H1 (cell line): ENCODE results near the gene BIN1. TPM values are rescaled to one million over a fixed set of nuclear protein-coding genes. Genes with fewer than 3 reads are reported as not detected.

Experiments
- CTCF ChIA-PET: fragments of 300-600 bp; sonication (Branson Sonifier 250); formaldehyde crosslinking; loops from one replicate; lab custom pipeline; 2021; ENCODE audit not compliant: partially characterized antibody; lab: Charles Lee
- POLR2A ChIA-PET: fragments of 300-600 bp; sonication (Branson Sonifier 250); formaldehyde crosslinking; loops from one replicate; lab custom pipeline; 2021; ENCODE audit warnings: inconsistent platforms; ENCODE audit not compliant: partially characterized antibody; lab: Charles Lee
- DNase-seq, 2 experiments: peaks; one replicate each; pipeline versions ENCODE4 v3.0.0 to v3.0.0-alpha.2; 2010 to 2022; ENCODE audit warnings: low spot score in 2 of 2, low read depth in 1 of 2, mixed read lengths in 1 of 2
- FAIRE-seq: peaks from 2 replicates; lab custom pipeline; 2011; peaks lifted over from hg19 to GRCh38; lab: Jason Lieb, UNC
- H2AFZ ChIP-seq: 2 replicates; pipeline ENCODE4 v1.8.1; 2012; ENCODE audit warnings: low read length, inconsistent platforms
- H2AK5ac ChIP-seq: 2 replicates; pipeline ENCODE4 v1.6.1; 2013; ENCODE audit warnings: low read depth, low read length
- H2BK120ac ChIP-seq: replicated peaks from 2 replicates; pipeline ENCODE3; 2013; ENCODE audit warnings: low read depth, low read length, inconsistent platforms
- H2BK12ac ChIP-seq: 2 replicates; pipeline ENCODE4 v1.6.1; 2013; ENCODE audit warnings: low read depth, low read length
- H2BK15ac ChIP-seq: 2 replicates; pipeline ENCODE4 v1.6.1; 2013; ENCODE audit warnings: low read length
- H2BK20ac ChIP-seq: 2 replicates; pipeline ENCODE4 v1.6.1; 2013; ENCODE audit warnings: low read length
- H2BK5ac ChIP-seq: 2 replicates; pipeline ENCODE4 v1.6.1; 2013; ENCODE audit warnings: low read depth, low read length
- H3K14ac ChIP-seq: 2 replicates; pipeline ENCODE4 v1.6.1; 2013; ENCODE audit warnings: inconsistent platforms; ENCODE audit not compliant: insufficient read length
- H3K18ac ChIP-seq: 2 replicates; pipeline ENCODE4 v1.6.1; 2013; ENCODE audit warnings: low read length; ENCODE audit errors: extremely low read depth
- H3K23ac ChIP-seq: 2 replicates; pipeline ENCODE4 v1.6.1; 2013; ENCODE audit warnings: inconsistent platforms; ENCODE audit not compliant: insufficient read length
- H3K23me2 ChIP-seq: 2 replicates; pipeline ENCODE4 v1.6.1; 2013; ENCODE audit warnings: low read depth, low read length
- H3K27ac ChIP-seq: 2 replicates; pipeline ENCODE4 v1.6.1; 2011; ENCODE audit warnings: low read depth, low read length, inconsistent platforms
- H3K27me3 ChIP-seq, 4 experiments: replicated peaks in 1 of 4; 1 replicate in 1 of 4; 2 replicates in 3 of 4; pipeline versions ENCODE4 v1.6.1 to v1.8.1; 2011 to 2013; ENCODE audit warnings: low read length in 3 of 4, mild to moderate bottlenecking in 3 of 4, inconsistent platforms in 2 of 4, mixed read lengths in 2 of 4, moderate library complexity in 1 of 4; ENCODE audit not compliant: control insufficient read depth in 3 of 4, insufficient read depth in 3 of 4; ENCODE audit errors: extremely low read depth in 1 of 4
- H3K36me3 ChIP-seq, 4 experiments: 2 replicates each; pipeline versions ENCODE4 v1.6.1 to v1.8.1; 2011 to 2013; ENCODE audit warnings: mild to moderate bottlenecking in 4 of 4, low read length in 3 of 4, moderate library complexity in 2 of 4, control low read depth in 1 of 4, inconsistent platforms in 1 of 4; ENCODE audit not compliant: insufficient read depth in 4 of 4, control insufficient read depth in 2 of 4
- H3K4ac ChIP-seq: replicated peaks from 2 replicates; pipeline ENCODE3; 2013; ENCODE audit warnings: low read length, low read depth, mixed read lengths, inconsistent platforms; ENCODE audit not compliant: insufficient read length
- H3K4me1 ChIP-seq, 4 experiments: replicated peaks in 1 of 4; 1 replicate in 1 of 4; 2 replicates in 3 of 4; pipeline versions ENCODE4 v1.6.1 to v1.8.1; 2011 to 2013; ENCODE audit warnings: low read length in 3 of 4, inconsistent platforms in 2 of 4, mixed read lengths in 1 of 4; ENCODE audit not compliant: insufficient read depth in 4 of 4, control insufficient read depth in 3 of 4
- H3K4me2 ChIP-seq, 2 experiments: 2 replicates each; pipeline versions ENCODE4 v1.6.1 to v1.8.1; 2011 to 2013; ENCODE audit warnings: low read depth in 2 of 2, low read length in 2 of 2, control low read depth in 1 of 2, inconsistent platforms in 1 of 2, mild to moderate bottlenecking in 1 of 2; ENCODE audit not compliant: insufficient read depth in 1 of 2
- H3K4me3 ChIP-seq, 4 experiments: fragments of 200-600, 300-600 bp in 1 of 4; sonication (generic), shearing (Covaris generic), sonication (Bioruptor Twin) in 1 of 4; 2 replicates each; pipeline versions ENCODE4 v1.5.1 to v1.8.1; 2011 to 2016; ENCODE audit warnings: low read length in 4 of 4, low read depth in 3 of 4, control low read depth in 2 of 4, inconsistent platforms in 2 of 4, mild to moderate bottlenecking in 2 of 4, mixed read lengths in 1 of 4, moderate library complexity in 1 of 4; ENCODE audit not compliant: insufficient read depth in 2 of 4; ENCODE audit errors: extremely low read depth in 1 of 4
- H3K56ac ChIP-seq: replicated peaks from 2 replicates; pipeline ENCODE3; 2013; ENCODE audit warnings: low read depth, mild to moderate bottlenecking, mixed read lengths, low read length, inconsistent platforms; ENCODE audit not compliant: insufficient read length
- H3K79me1 ChIP-seq: 2 replicates; pipeline ENCODE4 v1.6.1; 2013; ENCODE audit warnings: low read depth, low read length, control low read depth
- H3K79me2 ChIP-seq, 2 experiments: 2 replicates each; pipeline versions ENCODE4 v1.6.1 to v1.8.1; 2012 to 2013; ENCODE audit warnings: low read length in 2 of 2, mild to moderate bottlenecking in 2 of 2, inconsistent platforms in 1 of 2; ENCODE audit not compliant: insufficient read depth in 2 of 2, control insufficient read depth in 1 of 2
- H3K9ac ChIP-seq, 4 experiments: replicated peaks in 1 of 4; 1 replicate in 1 of 4; 2 replicates in 3 of 4; pipeline versions ENCODE4 v1.6.1 to v1.8.1; 2011 to 2013; ENCODE audit warnings: low read depth in 3 of 4, low read length in 3 of 4, control low read depth in 2 of 4, mild to moderate bottlenecking in 2 of 4, moderate library complexity in 2 of 4, inconsistent platforms in 1 of 4; ENCODE audit errors: extremely low read depth in 1 of 4
- H3K9me3 ChIP-seq, 2 experiments: 2 replicates each; pipeline versions ENCODE4 v1.6.1 to v1.8.1; 2012 to 2013; ENCODE audit warnings: mild to moderate bottlenecking in 2 of 2, moderate library complexity in 2 of 2, control low read depth in 1 of 2, inconsistent platforms in 1 of 2, low read depth in 1 of 2, low read length in 1 of 2, mixed read lengths in 1 of 2; ENCODE audit not compliant: insufficient read depth in 2 of 2
- H4K20me1 ChIP-seq, 2 experiments: replicated peaks in 1 of 2; 2 replicates each; pipeline versions ENCODE3 to v1.8.1; 2011 to 2013; ENCODE audit warnings: inconsistent platforms in 2 of 2, low read length in 2 of 2, mild to moderate bottlenecking in 1 of 2; ENCODE audit not compliant: insufficient read depth in 2 of 2, control insufficient read depth in 1 of 2
- H4K5ac ChIP-seq: 2 replicates; pipeline ENCODE4 v1.6.1; 2013; ENCODE audit warnings: low read length, low read depth, mixed read lengths, inconsistent platforms; ENCODE audit not compliant: insufficient read length
- H4K8ac ChIP-seq: 2 replicates; pipeline ENCODE4 v1.8.0; 2013; ENCODE audit warnings: mild to moderate bottlenecking, moderate library complexity, low read length, inconsistent platforms; ENCODE audit not compliant: insufficient read depth; ENCODE audit errors: extremely low read depth
- H4K91ac ChIP-seq: replicated peaks from 2 replicates; pipeline ENCODE3; 2013; ENCODE audit warnings: low read length, mixed read lengths, inconsistent platforms; ENCODE audit not compliant: insufficient read length
- BCL11A ChIP-seq, 2 experiments: IDR thresholded peaks; one replicate each; pipeline ENCODE4 v1.6.1; 2011; ENCODE audit warnings: low read depth in 2 of 2, low read length in 2 of 2, mild to moderate bottlenecking in 2 of 2
- CHD2 ChIP-seq: IDR thresholded peaks from 2 replicates; pipeline ENCODE4 v1.6.1; 2012; ENCODE audit warnings: low read length, improper control_type of control experiment
- FOSL1 ChIP-seq: IDR thresholded peaks from 2 replicates; pipeline ENCODE4 v1.6.1; 2011; ENCODE audit warnings: mild to moderate bottlenecking, low read depth, low read length, moderate library complexity; ENCODE audit not compliant: insufficient read depth
- HDAC2 ChIP-seq, 2 experiments: fragments of 300-600 bp in 1 of 2; sonication (generic) in 1 of 2; IDR thresholded peaks; 2 replicates each; pipeline ENCODE4 v1.6.1; 2011 to 2012; ENCODE audit warnings: low read depth in 2 of 2, low read length in 2 of 2, mild to moderate bottlenecking in 2 of 2, moderate library complexity in 2 of 2, borderline replicate concordance in 1 of 2, inconsistent platforms in 1 of 2
- JUND ChIP-seq: IDR thresholded peaks from 2 replicates; pipeline ENCODE4 v1.6.1; 2011; ENCODE audit warnings: mild to moderate bottlenecking, improper control_type of control experiment, low read length
- KDM5A ChIP-seq: fragments of 200-600 bp; IDR thresholded peaks from 2 replicates; pipeline ENCODE4 v1.7.1; 2012; ENCODE audit warnings: mild to moderate bottlenecking, low read length, inconsistent platforms, mixed read lengths
- POLR2A ChIP-seq, 2 experiments: IDR thresholded peaks; 1 replicate in 1 of 2; 2 replicates in 1 of 2; pipeline ENCODE4 v1.6.1; 2011; ENCODE audit warnings: low read depth in 2 of 2, low read length in 2 of 2, mild to moderate bottlenecking in 2 of 2; ENCODE audit errors: control extremely low read depth in 1 of 2
- POU5F1 ChIP-seq: IDR thresholded peaks from 2 replicates; pipeline ENCODE4 v1.6.1; 2011; ENCODE audit warnings: low read depth, mild to moderate bottlenecking, low read length, moderate library complexity
- WGBS, 2 experiments: shearing (Covaris generic) in 1 of 2; methylation state at CpG; one replicate each; pipeline versions ENCODE4 v1.1.6 to v1.1.7; 2013 to 2015; ENCODE audit warnings: low lambda C conversion rate in 2 of 2, mixed read lengths in 2 of 2, inconsistent platforms in 1 of 2, low coverage in 1 of 2, missing lambda C conversion rate in 1 of 2; ENCODE audit not compliant: insufficient replicate concordance in 2 of 2, insufficient coverage in 1 of 2, insufficient read length in 1 of 2; ENCODE audit errors: extremely low coverage in 1 of 2, missing lambda C conversion rate in 1 of 2; 5-methylcytosine and 5-hydroxymethylcytosine counted together
- polyA plus RNA-seq, 7 experiments: library from polyadenylated mRNA; depleted of rRNA in 3 of 7; stranded (reverse) in 5 of 7; unstranded in 2 of 7; fragments of >200 nt in 5 of 7; fragments of 200-250 nt in 2 of 7; gene quantifications; 1 replicate in 5 of 7; 2 replicates in 1 of 7; 4 replicates in 1 of 7; pipeline versions ENCODE4 v1.2.1 to v1.2.3, GENCODE V29; 2011 to 2013; ENCODE audit warnings: missing spikeins in 2 of 7, mixed read lengths in 2 of 7
- total RNA-seq: library from RNA; stranded (reverse); fragmentation: NEBNext Ultra II Directional; extraction: Animal tissue kit (Norgen Biotek cat#: 25700); gene quantifications from 2 replicates; pipeline ENCODE4 v1.2.1, GENCODE V29; 2021

The BIN1 gene
- total and polyA plus RNA-seq, 2 of the 8 experiments (the other 6 are each of a cell fraction or from before 2014, with no cell fraction given): 23.6 to 35.6 TPM

DNA sequence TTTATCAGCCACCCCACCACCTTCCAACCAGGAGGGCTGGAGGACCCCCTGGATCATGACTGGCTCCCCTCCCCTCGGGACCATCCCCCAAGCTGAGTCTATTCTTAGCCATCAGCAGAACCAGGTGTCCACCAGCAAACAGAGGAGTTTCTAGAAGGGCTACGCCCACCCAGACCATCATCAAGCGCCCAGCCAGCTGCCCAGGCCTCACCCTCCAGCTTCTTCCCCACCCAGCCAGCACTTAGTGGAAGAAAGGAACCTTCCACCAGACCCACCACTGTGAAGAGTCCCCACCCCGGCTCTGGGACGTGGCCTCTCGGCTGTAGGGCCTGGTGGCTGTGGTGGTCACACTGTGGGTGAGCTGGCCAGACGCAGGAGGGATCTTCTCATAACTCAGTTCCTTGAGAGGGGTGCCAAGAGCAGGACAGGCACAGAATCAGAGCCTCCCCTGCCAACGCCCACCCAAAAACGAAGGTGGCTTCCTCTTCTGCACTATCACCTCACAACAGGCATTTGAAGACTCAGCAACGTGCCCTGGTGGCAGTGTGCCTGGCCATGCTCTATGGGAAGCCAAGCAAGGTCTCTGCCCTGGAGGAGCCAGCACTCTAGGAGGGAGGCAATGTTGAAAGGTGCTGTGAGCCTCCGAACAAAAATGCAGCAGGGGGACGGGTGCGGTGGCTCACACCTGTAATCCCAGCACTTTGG lies 19.0 kb downstream of the BIN1 start:
- no peak overlapping the region for H2BK120ac ChIP-seq
- no peak overlapping the region for H3K14ac ChIP-seq
- no peak overlapping the region for H3K27ac ChIP-seq
- H3K9ac ChIP-seq: no peak overlapping the region
- H2AFZ ChIP-seq: no peak overlapping the region
- TF ChIP-seq BCL11A (IDR thresholded peaks at IDR 0.05; ENCODE audit: low read depth in 2 of 2, low read length in 2 of 2) (no peak), FOSL1 (no peak), POU5F1 (no peak), CHD2 (no peak), HDAC2 (IDR thresholded peaks at IDR 0.05; ENCODE audit: borderline replicate concordance in 1 of 2, low read depth in 2 of 2, low read length in 2 of 2) (no peak), POLR2A (IDR thresholded peaks at IDR 0.05; ENCODE audit: control extremely low read depth in 1 of 2, low read depth in 2 of 2, low read length in 2 of 2) (no peak), KDM5A (no peak), JUND (no peak)
- FAIRE-seq: no peak
- H2BK20ac ChIP-seq: no peak overlapping the region
- peak overlapping the region; percentile 57 for H4K91ac ChIP-seq
- POLR2A ChIA-PET: interaction anchor here (1.2 to 1.9 kb wide), 4 partner anchors 13 to 22 kb away, joined by 3 to 12 read pairs (median 4); partner anchors contain the start of gene BIN1
- H2BK12ac ChIP-seq: peak overlapping the region; percentile 80; the same call in 1 of the 2 replicates
- H3K56ac ChIP-seq: no peak overlapping the region
- H3K79me1 ChIP-seq: peaks cover 6% of the 10 kb centered on the region
- H3K27me3 ChIP-seq: no peaks in the 10 kb centered on the region
- peak overlapping the region; percentile 85; the same call in 1 of the 2 replicates for H4K8ac ChIP-seq
- H2BK5ac ChIP-seq: peak overlapping the region; percentile 83; the same call in 1 of the 2 replicates
- 83% methylated on average over 12 of the region's 13 CpGs; no CpG with 5 or more reads in 1 of the 2 experiments for WGBS, 2 experiments
- DNase-seq: no peak
- H3K4me3 ChIP-seq: no peak overlapping the region
- H3K23ac ChIP-seq: no peak overlapping the region
- no peaks in the 10 kb centered on the region for H3K23me2 ChIP-seq
- no peak overlapping the region for H3K4ac ChIP-seq
- H3K18ac ChIP-seq: peak overlapping the region; percentile 93; the same call in 1 of the 2 replicates
- H3K36me3 ChIP-seq: no peaks in the 10 kb centered on the region
- no peaks in the 10 kb centered on the region for H3K9me3 ChIP-seq
- H4K5ac ChIP-seq: no peak overlapping the region
- H3K79me2 ChIP-seq: peaks cover 0 to 15% of the 10 kb centered on the region in 2 experiments; a peak in 1 of 4 replicates
- CTCF ChIA-PET: interaction anchor here (1.2 to 4.6 kb wide), 8 partner anchors 14 to 86 kb away, joined by 3 to 42 read pairs (median 6); partner anchors contain the start of gene BIN1
- 0 out of 2 replicates have a peak overlapping the region, but pooled peaks have one; percentile 86 for H2AK5ac ChIP-seq
- 0 out of 4 replicates have a peak overlapping the region, but pooled peaks of 1 of the 2 experiments have one; percentile 32 for H3K4me2 ChIP-seq
- H2BK15ac ChIP-seq: peak overlapping the region; percentile 88
- H4K20me1 ChIP-seq: no peaks in the 10 kb centered on the region
- peaks cover 0 to 34% (median 11%) of the 10 kb centered on the region in 4 experiments; a peak in 6 of 7 replicates for H3K4me1 ChIP-seq
